PC-3 (cell line): ENCODE data around the gene RIPPLY1. TPM values are rescaled to one million over a fixed set of nuclear protein-coding genes. Genes with fewer than 3 reads are reported as not detected.

Source experiments
- ATAC-seq: fragments of 200-7000 bp; cut with Tn5 transposase; 2 replicates; pipeline ENCODE4 v1.9.1; 2020; ENCODE audit warnings: mild to moderate bottlenecking, moderate library complexity
- BruUV-seq: library from RNA; stranded (reverse); fragments of 400-500 nt; replicated peaks from 2 replicates; lab custom pipeline; 2021; lab: Mats Ljungman, UMichigan
- CTCF ChIA-PET: fragments of 300-600 bp; sonication (Branson Sonifier 250); formaldehyde crosslinking; loops from one replicate; lab custom pipeline; 2022; ENCODE audit warnings: antibody characterized with exemption; lab: Charles Lee
- POLR2A ChIA-PET: fragments of 300-600 bp; sonication (Branson Sonifier 250); formaldehyde crosslinking; loops from one replicate; lab custom pipeline; 2022; ENCODE audit warnings: antibody characterized with exemption; ENCODE audit not compliant: unreplicated experiment; lab: Charles Lee
- DNase-seq: peaks from one replicate; pipeline ENCODE4 v3.0.0-alpha.2; 2015
- H2AFZ ChIP-seq: fragments of 300-600 bp; sonication (generic); 2 replicates; pipeline ENCODE4 v1.6.0; 2016; ENCODE audit warnings: antibody characterized with exemption, low read length
- H3F3A ChIP-seq: fragments of 300-600 bp; sonication (generic); one replicate; pipeline ENCODE4 v1.6.0; 2017; ENCODE audit warnings: antibody characterized with exemption, low read length, control low read depth, mild to moderate bottlenecking; ENCODE audit not compliant: unreplicated experiment
- H3K27ac ChIP-seq: fragments of 300-600 bp; sonication (generic); 2 replicates; pipeline ENCODE4 v1.5.1; 2016; ENCODE audit warnings: mild to moderate bottlenecking, low read length
- H3K27me3 ChIP-seq: fragments of 300-600 bp; sonication (generic); 2 replicates; pipeline ENCODE4 v1.6.1; 2016; ENCODE audit warnings: low read length, mixed read lengths
- H3K36me3 ChIP-seq: fragments of 300-600 bp; sonication (generic); 2 replicates; pipeline ENCODE4 v1.6.1; 2016; ENCODE audit warnings: low read depth, mixed run types, low read length, mixed read lengths
- H3K4me1 ChIP-seq: fragments of 300-600 bp; sonication (generic); 2 replicates; pipeline ENCODE4 v1.5.1; 2016; ENCODE audit warnings: low read length; ENCODE audit not compliant: insufficient read depth
- H3K4me2 ChIP-seq: fragments of 300-600 bp; sonication (generic); 2 replicates; pipeline ENCODE4 v1.6.0; 2016; ENCODE audit warnings: low read length
- H3K4me3 ChIP-seq: fragments of 300-600 bp; sonication (generic); 2 replicates; pipeline ENCODE4 v1.5.1; 2016; ENCODE audit warnings: mild to moderate bottlenecking, low read length, mixed read lengths
- H3K79me2 ChIP-seq: fragments of 300-600 bp; sonication (generic); 2 replicates; pipeline ENCODE4 v1.6.1; 2017; ENCODE audit warnings: low read length, mixed read lengths
- H3K9ac ChIP-seq: fragments of 300-600 bp; sonication (generic); 2 replicates; pipeline ENCODE4 v1.6.0; 2016; ENCODE audit warnings: mild to moderate bottlenecking, low read length
- H3K9me2 ChIP-seq: fragments of 300-600 bp; sonication (generic); replicated peaks from 2 replicates; pipeline ENCODE4 v1.6.1; 2016; ENCODE audit warnings: mixed run types, low read length, mixed read lengths
- H3K9me3 ChIP-seq: fragments of 300-600 bp; sonication (generic); 2 replicates; pipeline ENCODE4 v1.6.1; 2016; ENCODE audit warnings: low read length, mixed read lengths
- H4K20me1 ChIP-seq: fragments of 300-600 bp; sonication (generic); 2 replicates; pipeline ENCODE4 v1.6.1; 2016; ENCODE audit warnings: low read length, mixed read lengths
- CTCF ChIP-seq: fragments of 300-600 bp; sonication (generic); conservative IDR thresholded peaks from 2 replicates; pipeline ENCODE4 v1.5.1; 2017; ENCODE audit warnings: antibody characterized with exemption, low read depth, mild to moderate bottlenecking, low read length
- EZH2 ChIP-seq: fragments of 300-600 bp; sonication (generic); IDR thresholded peaks from one replicate; pipeline ENCODE4 v1.6.1; 2017; ENCODE audit warnings: antibody characterized with exemption, mild to moderate bottlenecking, low read length; ENCODE audit not compliant: unreplicated experiment
- intact Hi-C: fragments of 100-400 bp; cut with micrococcal nuclease; formaldehyde crosslinking; loops from 2 replicates; pipeline ENCODE4 v1.9.0; 2023
- total RNA-seq: library from RNA; depleted of rRNA; stranded (reverse); fragments of >200 nt; gene quantifications from 2 replicates; pipeline ENCODE4 v1.2.3, GENCODE V29; 2014; rRNA removed

RIPPLY1 gene
- total RNA-seq, 1 experiment from 2014 or later, result not detected

GRCh38 chrX:106862972-106863688, 40.0 kb downstream of the RIPPLY1 start:
- Histone ChIP-seq H3K9me3 (no peaks in the 10 kb centered on the region), H4K20me1 (no peaks in the 10 kb centered on the region), H3K36me3 (no peaks in the 10 kb centered on the region), H3K4me2 (no peak overlapping the region), H3K4me3 (no peak overlapping the region), H3F3A (no peaks in the 10 kb centered on the region), H3K79me2 (no peaks in the 10 kb centered on the region), H3K9ac (no peak overlapping the region), H3K9me2 (no peaks in the 10 kb centered on the region), H3K4me1 (no peaks in the 10 kb centered on the region), H3K27ac (no peak overlapping the region), H2AFZ (no peak overlapping the region), H3K27me3 (no peaks in the 10 kb centered on the region)
- peak; percentile 67 for TF ChIP-seq CTCF
- no peak for TF ChIP-seq EZH2
- peak; percentile 61 for DNase-seq
- no TSS peak for BruUV-seq
- intact Hi-C loops, result no loop called here
- ATAC-seq, result peak; percentile 66
- ChIA-PET POLR2A (no interaction called here), CTCF (no interaction called here)

Other genes with a start within 250 kb of the RIPPLY1 start
- gene RNF128, start 176.6 kb downstream of the RIPPLY1 start, total RNA-seq, result not detected in 2 replicates
- 1.0 and 1.8 TPM in 2 replicates for gene TBC1D8B, start 100.7 kb downstream of the RIPPLY1 start, total RNA-seq
- not detected in 2 replicates for gene CLDN2, start 17.1 kb upstream of the RIPPLY1 start, total RNA-seq
- gene MORC4, start 96.9 kb upstream of the RIPPLY1 start, total RNA-seq, result 24.8 and 25.7 TPM in 2 replicates
- gene RBM41, start 215.5 kb upstream of the RIPPLY1 start, total RNA-seq, result 12.8 and 14.2 TPM in 2 replicates